ENCODE measurements around the gene CETP. TPM values are rescaled to one million over a fixed set of nuclear protein-coding genes. Genes with fewer than 3 reads are reported as not detected.
"Not testable (repeated sequence)": the region's sequence is repeated elsewhere in the genome, so short reads cannot be mapped to it uniquely, and the experiment has no call there.

The CETP gene
- total RNA-seq, 1 donor from 2014 or later, result 3.1 TPM

DNA sequence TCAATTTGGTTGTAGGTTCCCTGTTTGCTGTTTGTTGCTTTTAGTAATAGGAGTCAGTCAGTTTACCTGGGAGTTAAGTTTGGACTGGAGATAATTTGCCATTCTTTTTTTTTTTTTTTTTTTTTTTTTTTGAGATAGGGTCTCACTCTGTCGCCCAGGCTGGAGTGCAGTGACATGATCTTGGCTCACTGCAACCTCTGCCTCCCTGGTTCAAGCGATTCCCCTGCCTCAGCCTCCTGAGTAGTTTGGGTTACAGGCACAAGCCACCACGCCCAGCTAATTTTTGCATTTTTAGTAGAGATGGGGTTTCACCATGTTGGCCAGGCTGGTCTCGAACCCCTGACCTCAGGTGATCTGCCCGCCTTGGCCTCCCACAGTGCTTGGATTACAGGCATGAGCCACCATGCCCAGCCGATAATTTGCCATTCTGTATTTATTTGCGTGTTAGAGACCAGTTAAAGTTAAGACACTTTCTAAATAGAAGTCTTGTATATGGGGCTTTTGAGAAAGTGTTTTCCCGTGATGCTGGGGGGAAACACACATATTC, 27.1 kb upstream of the CETP start:
- Histone ChIP-seq H3K9ac (ENCODE audit: low read depth in 1 of 3, low read length in 3 of 3) (peak overlapping the region; percentile 54 to 100 (median 95)), H3K36me3 (ENCODE audit: control insufficient read depth in 3 of 3, insufficient read depth in 3 of 3, low read length in 3 of 3) (peaks cover 39 to 45% (median 40%) of the 10 kb centered on the region in 3 donors), H3K4me1 (ENCODE audit: control insufficient read depth in 3 of 3, insufficient read depth in 3 of 3, low read length in 3 of 3) (peaks cover 23 to 31% (median 25%) of the 10 kb centered on the region in 3 donors), H3K27ac (ENCODE audit: low read depth, low read length) (peak overlapping the region; percentile 98), H3K4me3 (ENCODE audit: low read length in 3 of 3) (peak overlapping the region; percentile 95 to 98 (median 97))
- H3K9me3 ChIP-seq (ENCODE audit: control insufficient read depth in 3 of 3, low read length in 3 of 3); H3K27me3 ChIP-seq (ENCODE audit: control insufficient read depth in 3 of 3, insufficient read depth in 3 of 3, low read length in 3 of 3): not testable (repeated sequence)

DNA sequence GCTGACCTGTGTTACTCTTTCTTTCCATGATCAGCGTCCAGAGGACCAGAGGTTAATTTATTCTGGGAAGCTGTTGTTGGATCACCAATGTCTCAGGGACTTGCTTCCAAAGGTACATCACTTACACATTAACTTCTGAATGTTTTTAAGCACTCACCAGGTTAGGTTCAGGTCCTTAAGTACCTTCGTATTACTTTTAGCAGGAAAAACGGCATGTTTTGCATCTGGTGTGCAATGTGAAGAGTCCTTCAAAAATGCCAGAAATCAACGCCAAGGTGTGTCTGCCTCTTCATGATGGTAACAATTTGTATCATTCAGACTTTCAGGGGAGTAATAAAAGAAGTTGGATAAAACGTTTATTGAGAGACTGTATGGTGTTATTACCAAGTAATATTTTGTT, 26.5 kb upstream of the CETP start:
- H3K36me3 ChIP-seq (ENCODE audit: control insufficient read depth in 3 of 3, insufficient read depth in 3 of 3, low read length in 3 of 3), result peaks cover 44 to 50% (median 45%) of the 10 kb centered on the region in 3 donors
- H3K9me3 ChIP-seq (ENCODE audit: control insufficient read depth in 3 of 3, low read length in 3 of 3), result no peaks in the 10 kb centered on the region
- H3K9ac ChIP-seq (ENCODE audit: low read depth in 1 of 3, low read length in 3 of 3), result peak overlapping the region in 2 of 3 donors; percentile 51 to 54
- no peaks in the 10 kb centered on the region for H3K27me3 ChIP-seq (ENCODE audit: control insufficient read depth in 3 of 3, insufficient read depth in 3 of 3, low read length in 3 of 3)
- H3K27ac ChIP-seq (ENCODE audit: low read depth, low read length), result no peak overlapping the region
- peaks cover 23 to 31% (median 25%) of the 10 kb centered on the region in 3 donors for H3K4me1 ChIP-seq (ENCODE audit: control insufficient read depth in 3 of 3, insufficient read depth in 3 of 3, low read length in 3 of 3)
- peak overlapping the region; percentile 13 to 31 (median 16) for H3K4me3 ChIP-seq (ENCODE audit: low read length in 3 of 3)

DNA sequence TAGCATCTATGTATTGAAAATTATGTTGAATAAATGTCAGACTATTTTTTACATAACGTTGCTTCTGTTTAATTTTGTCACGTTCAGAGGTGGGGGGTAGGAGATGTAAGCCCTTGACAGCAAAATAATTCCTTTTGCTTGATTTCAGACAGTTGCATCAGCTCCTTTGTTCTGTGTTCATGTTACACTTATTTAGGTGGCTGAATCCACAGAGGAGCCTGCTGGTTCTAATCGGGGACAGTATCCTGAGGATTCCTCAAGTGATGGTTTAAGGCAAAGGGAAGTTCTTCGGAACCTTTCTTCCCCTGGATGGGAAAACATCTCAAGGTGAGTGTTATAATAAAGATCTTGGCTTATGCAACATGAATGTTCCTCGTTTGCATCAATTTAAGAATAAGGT, 25.3 kb upstream of the CETP start:
- H3K9ac ChIP-seq (ENCODE audit: low read depth in 1 of 3, low read length in 3 of 3), result no peak overlapping the region
- no peaks in the 10 kb centered on the region for H3K9me3 ChIP-seq (ENCODE audit: control insufficient read depth in 3 of 3, low read length in 3 of 3)
- no peaks in the 10 kb centered on the region for H3K27me3 ChIP-seq (ENCODE audit: control insufficient read depth in 3 of 3, insufficient read depth in 3 of 3, low read length in 3 of 3)
- H3K27ac ChIP-seq (ENCODE audit: low read depth, low read length), result no peak overlapping the region
- peaks cover 19 to 27% (median 21%) of the 10 kb centered on the region in 3 donors for H3K4me1 ChIP-seq (ENCODE audit: control insufficient read depth in 3 of 3, insufficient read depth in 3 of 3, low read length in 3 of 3)
- no peak overlapping the region for H3K4me3 ChIP-seq (ENCODE audit: low read length in 3 of 3)
- H3K36me3 ChIP-seq (ENCODE audit: control insufficient read depth in 3 of 3, insufficient read depth in 3 of 3, low read length in 3 of 3), result peaks cover 54 to 62% (median 57%) of the 10 kb centered on the region in 3 donors

DNA sequence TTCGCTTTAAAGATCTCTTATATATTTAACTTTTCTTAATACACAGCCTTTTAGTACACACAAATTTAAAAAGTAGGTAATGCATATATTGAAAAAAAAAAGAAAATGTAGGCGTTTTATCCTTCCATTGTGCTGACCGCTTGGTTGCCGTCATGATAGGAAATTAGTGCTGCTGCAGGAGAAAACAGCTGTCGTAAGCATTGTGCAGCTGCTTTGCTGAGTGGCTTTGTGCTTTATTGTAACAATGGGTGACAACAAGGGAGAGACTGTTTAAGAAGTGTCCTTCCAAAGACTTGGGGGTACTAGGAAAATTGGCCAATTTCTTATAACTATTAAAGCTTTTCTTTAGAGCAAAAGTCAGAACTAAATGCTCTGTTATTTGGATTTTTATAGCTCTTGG, 24.8 kb upstream of the CETP start:
- H3K4me1 ChIP-seq (ENCODE audit: control insufficient read depth in 3 of 3, insufficient read depth in 3 of 3, low read length in 3 of 3), result peaks cover 19 to 27% (median 19%) of the 10 kb centered on the region in 3 donors
- no peaks in the 10 kb centered on the region for H3K9me3 ChIP-seq (ENCODE audit: control insufficient read depth in 3 of 3, low read length in 3 of 3)
- H3K9ac ChIP-seq (ENCODE audit: low read depth in 1 of 3, low read length in 3 of 3), result no peak overlapping the region
- peaks cover 57 to 67% (median 61%) of the 10 kb centered on the region in 3 donors for H3K36me3 ChIP-seq (ENCODE audit: control insufficient read depth in 3 of 3, insufficient read depth in 3 of 3, low read length in 3 of 3)
- H3K4me3 ChIP-seq (ENCODE audit: low read length in 3 of 3), result no peak overlapping the region
- H3K27ac ChIP-seq (ENCODE audit: low read depth, low read length), result no peak overlapping the region
- no peaks in the 10 kb centered on the region for H3K27me3 ChIP-seq (ENCODE audit: control insufficient read depth in 3 of 3, insufficient read depth in 3 of 3, low read length in 3 of 3)

DNA sequence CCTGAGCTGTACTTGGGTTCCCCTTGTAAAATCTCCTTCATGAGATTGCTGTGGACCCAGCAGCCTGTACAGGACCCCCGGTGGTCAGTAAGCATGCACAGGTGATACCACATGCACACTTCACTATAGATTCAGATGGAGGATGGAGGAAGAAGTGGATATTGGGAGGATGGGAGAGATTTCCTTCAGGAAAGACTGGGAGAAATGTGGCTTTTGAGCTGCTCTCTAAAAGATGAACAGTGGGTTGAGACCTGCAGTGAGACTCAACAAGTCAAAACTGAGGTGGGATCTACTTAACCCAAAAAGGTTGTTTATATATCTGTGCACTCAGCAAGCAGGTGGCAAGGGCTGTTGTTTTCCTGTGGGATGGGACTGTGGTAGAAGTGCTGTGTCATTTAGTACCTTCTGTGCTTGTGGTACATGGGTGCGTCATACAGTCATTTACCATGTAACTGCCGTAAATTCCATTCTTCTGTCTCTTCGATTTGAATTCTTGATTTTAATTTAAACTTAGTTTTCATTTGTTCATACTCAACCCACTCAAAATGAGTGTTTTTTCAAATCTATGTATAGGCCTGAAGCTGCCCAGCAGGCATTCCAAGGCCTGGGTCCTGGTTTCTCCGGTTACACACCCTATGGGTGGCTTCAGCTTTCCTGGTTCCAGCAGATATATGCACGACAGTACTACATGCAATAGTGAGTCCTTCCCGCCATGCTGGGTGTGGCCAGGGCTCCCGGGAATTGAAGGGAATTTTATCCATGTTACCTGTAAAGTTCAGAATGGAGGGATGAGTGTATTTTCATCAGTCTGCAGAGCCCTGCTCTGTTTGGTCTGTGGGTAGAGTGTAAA, 22.9 kb upstream of the CETP start:
- Histone ChIP-seq H3K4me3 (ENCODE audit: low read length in 3 of 3) (no peak overlapping the region), H3K9ac (ENCODE audit: low read depth in 1 of 3, low read length in 3 of 3) (no peak overlapping the region), H3K9me3 (ENCODE audit: control insufficient read depth in 3 of 3, low read length in 3 of 3) (no peaks in the 10 kb centered on the region), H3K27ac (ENCODE audit: low read depth, low read length) (no peak overlapping the region), H3K27me3 (ENCODE audit: control insufficient read depth in 3 of 3, insufficient read depth in 3 of 3, low read length in 3 of 3) (no peaks in the 10 kb centered on the region), H3K4me1 (ENCODE audit: control insufficient read depth in 3 of 3, insufficient read depth in 3 of 3, low read length in 3 of 3) (peaks cover 16 to 21% (median 19%) of the 10 kb centered on the region in 3 donors), H3K36me3 (ENCODE audit: control insufficient read depth in 3 of 3, insufficient read depth in 3 of 3, low read length in 3 of 3) (peaks cover 73 to 86% (median 80%) of the 10 kb centered on the region in 3 donors)

DNA sequence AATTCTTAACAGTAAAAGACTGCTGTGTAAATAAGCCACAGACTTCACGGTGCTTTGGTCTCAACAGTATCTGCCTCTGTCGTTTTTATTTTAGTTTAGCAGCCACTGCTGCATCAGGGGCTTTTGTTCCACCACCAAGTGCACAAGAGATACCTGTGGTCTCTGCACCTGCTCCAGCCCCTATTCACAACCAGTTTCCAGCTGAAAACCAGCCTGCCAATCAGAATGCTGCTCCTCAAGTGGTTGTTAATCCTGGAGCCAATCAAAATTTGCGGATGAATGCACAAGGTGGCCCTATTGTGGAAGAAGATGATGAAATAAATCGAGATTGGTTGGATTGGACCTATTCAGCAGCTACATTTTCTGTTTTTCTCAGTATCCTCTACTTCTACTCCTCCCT, 21.9 kb upstream of the CETP start:
- Histone ChIP-seq H3K27ac (ENCODE audit: low read depth, low read length) (no peak overlapping the region), H3K36me3 (ENCODE audit: control insufficient read depth in 3 of 3, insufficient read depth in 3 of 3, low read length in 3 of 3) (peaks cover 82 to 93% (median 87%) of the 10 kb centered on the region in 3 donors), H3K27me3 (ENCODE audit: control insufficient read depth in 3 of 3, insufficient read depth in 3 of 3, low read length in 3 of 3) (no peaks in the 10 kb centered on the region), H3K9ac (ENCODE audit: low read depth in 1 of 3, low read length in 3 of 3) (no peak overlapping the region), H3K9me3 (ENCODE audit: control insufficient read depth in 3 of 3, low read length in 3 of 3) (no peaks in the 10 kb centered on the region), H3K4me3 (ENCODE audit: low read length in 3 of 3) (no peak overlapping the region), H3K4me1 (ENCODE audit: control insufficient read depth in 3 of 3, insufficient read depth in 3 of 3, low read length in 3 of 3) (peaks cover 10 to 12% (median 10%) of the 10 kb centered on the region in 3 donors)

DNA sequence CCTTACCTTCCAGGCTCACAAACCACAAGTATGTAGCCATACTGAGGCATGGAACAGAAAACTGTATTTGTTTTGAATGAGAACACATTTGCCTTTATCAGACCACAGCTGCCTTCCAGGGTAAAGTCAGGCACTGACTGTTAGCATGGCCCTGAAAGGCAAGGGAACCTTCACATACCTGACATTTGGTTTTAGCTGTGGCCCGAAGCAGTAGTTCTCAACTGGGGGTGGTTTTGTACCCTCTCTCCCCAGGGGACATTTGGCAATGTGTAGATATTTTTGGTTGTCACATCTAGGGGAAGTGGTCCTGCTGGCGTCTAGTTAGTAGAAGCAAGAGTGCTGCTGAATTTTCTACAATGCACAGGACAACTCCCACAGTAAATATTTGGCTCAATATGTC, 20.7 kb upstream of the CETP start:
- H3K36me3 ChIP-seq (ENCODE audit: control insufficient read depth in 3 of 3, insufficient read depth in 3 of 3, low read length in 3 of 3), result peaks cover 79 to 90% (median 89%) of the 10 kb centered on the region in 3 donors
- H3K4me1 ChIP-seq (ENCODE audit: control insufficient read depth in 3 of 3, insufficient read depth in 3 of 3, low read length in 3 of 3), result peaks cover 1 to 4% (median 3%) of the 10 kb centered on the region in 3 donors
- no peaks in the 10 kb centered on the region for H3K27me3 ChIP-seq (ENCODE audit: control insufficient read depth in 3 of 3, insufficient read depth in 3 of 3, low read length in 3 of 3)
- H3K4me3 ChIP-seq (ENCODE audit: low read length in 3 of 3), result no peak overlapping the region
- no peaks in the 10 kb centered on the region for H3K9me3 ChIP-seq (ENCODE audit: control insufficient read depth in 3 of 3, low read length in 3 of 3)
- no peak overlapping the region for H3K9ac ChIP-seq (ENCODE audit: low read depth in 1 of 3, low read length in 3 of 3)
- no peak overlapping the region for H3K27ac ChIP-seq (ENCODE audit: low read depth, low read length)

DNA sequence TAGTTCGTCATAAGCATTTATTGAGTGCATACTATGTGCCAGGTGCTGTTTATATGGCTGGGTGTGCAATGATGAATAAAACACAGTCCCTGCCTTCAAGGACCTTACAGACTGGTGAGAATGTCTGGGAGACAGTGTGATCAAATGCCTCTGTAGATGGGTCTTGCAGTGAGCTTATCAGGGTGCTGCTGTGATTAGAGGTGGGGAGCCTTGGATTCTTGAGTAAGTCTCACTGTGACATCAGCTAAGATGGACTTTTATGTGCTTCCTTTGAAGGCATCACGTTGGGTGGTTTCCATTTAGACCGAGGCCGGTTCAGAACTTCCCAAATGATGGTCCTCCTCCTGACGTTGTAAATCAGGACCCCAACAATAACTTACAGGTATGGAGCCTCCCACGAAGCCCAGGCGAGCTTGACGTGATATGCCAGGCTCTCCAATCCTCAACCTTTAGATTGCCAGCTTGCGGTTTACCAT, 19.9 kb upstream of the CETP start:
- Histone ChIP-seq H3K4me3 (ENCODE audit: low read length in 3 of 3) (no peak overlapping the region), H3K36me3 (ENCODE audit: control insufficient read depth in 3 of 3, insufficient read depth in 3 of 3, low read length in 3 of 3) (peaks cover 74 to 88% (median 86%) of the 10 kb centered on the region in 3 donors), H3K9me3 (ENCODE audit: control insufficient read depth in 3 of 3, low read length in 3 of 3) (no peaks in the 10 kb centered on the region), H3K9ac (ENCODE audit: low read depth in 1 of 3, low read length in 3 of 3) (no peak overlapping the region), H3K27me3 (ENCODE audit: control insufficient read depth in 3 of 3, insufficient read depth in 3 of 3, low read length in 3 of 3) (no peaks in the 10 kb centered on the region), H3K27ac (ENCODE audit: low read depth, low read length) (no peak overlapping the region), H3K4me1 (ENCODE audit: control insufficient read depth in 3 of 3, insufficient read depth in 3 of 3, low read length in 3 of 3) (peaks cover 0 to 4% (median 0%) of the 10 kb centered on the region in 3 donors)

DNA sequence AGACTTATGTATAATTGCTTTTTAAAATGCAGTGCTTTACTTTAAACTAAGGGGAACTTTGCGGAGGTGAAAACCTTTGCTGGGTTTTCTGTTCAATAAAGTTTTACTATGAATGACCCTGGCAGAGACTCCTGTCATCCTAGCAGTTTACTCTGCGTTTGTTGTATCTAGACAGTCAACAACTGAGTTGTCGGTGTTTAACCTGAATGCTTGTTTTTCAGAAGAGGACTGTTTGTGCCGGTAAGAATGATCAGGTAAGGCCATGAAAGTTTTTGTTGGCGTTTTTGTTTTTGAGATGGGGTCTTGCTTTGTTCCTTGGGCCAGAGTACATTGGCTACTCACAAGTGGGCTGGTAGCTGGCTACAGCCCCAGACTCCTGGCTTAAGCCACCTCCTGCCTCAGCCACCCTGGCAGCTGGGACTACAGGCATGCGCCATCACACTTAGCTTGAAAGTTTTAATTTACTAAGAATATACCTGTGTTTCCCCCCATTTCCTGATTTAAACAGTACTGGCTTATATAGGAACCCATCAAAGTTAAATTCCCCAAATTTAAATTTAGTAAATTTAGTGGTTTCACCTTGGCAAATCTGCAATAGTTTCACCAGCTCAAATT, 17.9 kb upstream of the CETP start:
- no peaks in the 10 kb centered on the region for H3K9me3 ChIP-seq (ENCODE audit: control insufficient read depth in 3 of 3, low read length in 3 of 3)
- H3K27me3 ChIP-seq (ENCODE audit: control insufficient read depth in 3 of 3, insufficient read depth in 3 of 3, low read length in 3 of 3), result no peaks in the 10 kb centered on the region
- H3K9ac ChIP-seq (ENCODE audit: low read depth in 1 of 3, low read length in 3 of 3), result no peak overlapping the region
- H3K36me3 ChIP-seq (ENCODE audit: control insufficient read depth in 3 of 3, insufficient read depth in 3 of 3, low read length in 3 of 3), result peaks cover 66 to 80% (median 72%) of the 10 kb centered on the region in 3 donors
- H3K27ac ChIP-seq (ENCODE audit: low read depth, low read length), result no peak overlapping the region
- peaks cover 0 to under 1% (median 0%) of the 10 kb centered on the region in 3 donors for H3K4me1 ChIP-seq (ENCODE audit: control insufficient read depth in 3 of 3, insufficient read depth in 3 of 3, low read length in 3 of 3)
- H3K4me3 ChIP-seq (ENCODE audit: low read length in 3 of 3), result no peak overlapping the region

All from skeletal muscle tissue (tissue), 4 donors.